ENCODE data around the gene GPR68.

The GPR68 gene

GRCh38 chr14:91274796-91275195, 30.3 kb upstream of the GPR68 start:
- Histone ChIP-seq H3K27me3 (ENCODE audit: insufficient read depth, low read length, poor library complexity, severe bottlenecking) (no peaks in the 10 kb centered on the region), H3K9ac (ENCODE audit: low read depth, low read length, poor library complexity, severe bottlenecking) (no peak overlapping the region), H3K9me2 (replicated peaks; ENCODE audit: low read depth, low read length) (no peaks in the 10 kb centered on the region), H3K4me2 (ENCODE audit: low read depth, low read length, poor library complexity, severe bottlenecking) (no peak overlapping the region), H3K79me2 (ENCODE audit: insufficient read depth, low read length) (no peaks in the 10 kb centered on the region), H3K4me3 (ENCODE audit: low read length, poor library complexity, severe bottlenecking) (no peak overlapping the region), H4K20me1 (ENCODE audit: insufficient read depth, low read length, poor library complexity, severe bottlenecking) (no peaks in the 10 kb centered on the region), H3K9me3 (ENCODE audit: insufficient read depth, low read depth, low read length) (no peaks in the 10 kb centered on the region), H3K4me1 (ENCODE audit: insufficient read depth, low read length, poor library complexity, severe bottlenecking) (no peaks in the 10 kb centered on the region), H3K36me3 (ENCODE audit: insufficient read depth, low read length) (peaks cover 80% of the 10 kb centered on the region; the same call in 1 of the 2 replicates), H3F3A (ENCODE audit: low read depth) (no peaks in the 10 kb centered on the region), H2AFZ (ENCODE audit: low read length) (no peak overlapping the region)
- no peak for TF ChIP-seq EZH2phosphoT487 (IDR thresholded peaks at IDR 0.05; ENCODE audit: borderline replicate concordance)

- no peaks in the 10 kb centered on the region for H3K9me3 ChIP-seq (ENCODE audit: insufficient read depth, low read depth, low read length)
- H3K9ac ChIP-seq (ENCODE audit: low read depth, low read length, poor library complexity, severe bottlenecking): no peak overlapping the region
- no peaks in the 10 kb centered on the region for H3K4me1 ChIP-seq (ENCODE audit: insufficient read depth, low read length, poor library complexity, severe bottlenecking)
- no peak overlapping the region for H2AFZ ChIP-seq (ENCODE audit: low read length)
- no peaks in the 10 kb centered on the region for H3F3A ChIP-seq (ENCODE audit: low read depth)
- no peak overlapping the region for H3K4me3 ChIP-seq (ENCODE audit: low read length, poor library complexity, severe bottlenecking)
- H3K36me3 ChIP-seq (ENCODE audit: insufficient read depth, low read length): peaks cover 71% of the 10 kb centered on the region; the same call in 1 of the 2 replicates
- H3K79me2 ChIP-seq (ENCODE audit: insufficient read depth, low read length): no peaks in the 10 kb centered on the region
- no peak overlapping the region for H3K4me2 ChIP-seq (ENCODE audit: low read depth, low read length, poor library complexity, severe bottlenecking)
- no peaks in the 10 kb centered on the region for H4K20me1 ChIP-seq (ENCODE audit: insufficient read depth, low read length, poor library complexity, severe bottlenecking)
- H3K27me3 ChIP-seq (ENCODE audit: insufficient read depth, low read length, poor library complexity, severe bottlenecking): no peaks in the 10 kb centered on the region
- no peaks in the 10 kb centered on the region for H3K9me2 ChIP-seq (replicated peaks; ENCODE audit: low read depth, low read length)
- TF ChIP-seq EZH2phosphoT487 (IDR thresholded peaks at IDR 0.05; ENCODE audit: borderline replicate concordance): no peak
- no peak for TF ChIP-seq CTCF (conservative IDR thresholded peaks at IDR 0.05; ENCODE audit: low read length)
These were observed 29.4 kb upstream of the GPR68 start for GRCh38 chr14:91273885-91274273.

GRCh38 chr14:91273273-91273884, 28.9 kb upstream of the GPR68 start:
- Histone ChIP-seq H3K27me3 (ENCODE audit: insufficient read depth, low read length, poor library complexity, severe bottlenecking) (no peaks in the 10 kb centered on the region), H3K79me2 (ENCODE audit: insufficient read depth, low read length) (no peaks in the 10 kb centered on the region), H3K36me3 (ENCODE audit: insufficient read depth, low read length) (peaks cover 67% of the 10 kb centered on the region; the same call in 1 of the 2 replicates), H2AFZ (ENCODE audit: low read length) (no peak overlapping the region), H3K9me2 (replicated peaks; ENCODE audit: low read depth, low read length) (no peaks in the 10 kb centered on the region), H3K4me2 (ENCODE audit: low read depth, low read length, poor library complexity, severe bottlenecking) (no peak overlapping the region), H3K9ac (ENCODE audit: low read depth, low read length, poor library complexity, severe bottlenecking) (no peak overlapping the region), H4K20me1 (ENCODE audit: insufficient read depth, low read length, poor library complexity, severe bottlenecking) (no peaks in the 10 kb centered on the region), H3F3A (ENCODE audit: low read depth) (no peaks in the 10 kb centered on the region), H3K9me3 (ENCODE audit: insufficient read depth, low read depth, low read length) (no peaks in the 10 kb centered on the region), H3K4me3 (ENCODE audit: low read length, poor library complexity, severe bottlenecking) (no peak overlapping the region), H3K4me1 (ENCODE audit: insufficient read depth, low read length, poor library complexity, severe bottlenecking) (no peaks in the 10 kb centered on the region)
- TF ChIP-seq CTCF (conservative IDR thresholded peaks at IDR 0.05; ENCODE audit: low read length) (no peak), EZH2phosphoT487 (IDR thresholded peaks at IDR 0.05; ENCODE audit: borderline replicate concordance) (no peak)
